Breast epithelium (tissue), 3 donors: ENCODE measurements around the gene ALDH1A2.

Source experiments
- CTCF ChIP-seq, 3 donors: fragments of 450-650 bp; IDR thresholded peaks; one replicate each; pipeline ENCODE4 v1.5.1; 2016 to 2017; ENCODE audit warnings: antibody characterized with exemption in 3 of 3, mild to moderate bottlenecking in 3 of 3, moderate library complexity in 3 of 3
- POLR2A ChIP-seq: fragments of 450-650 bp; IDR thresholded peaks from one replicate; pipeline ENCODE4 v1.6.1; 2016; ENCODE audit warnings: antibody characterized with exemption, mild to moderate bottlenecking, moderate library complexity

GRCh38 chr15:58109419-58109818, 43.9 kb upstream of the ALDH1A2 start:
- no peak for TF ChIP-seq POLR2A
- TF ChIP-seq CTCF (IDR thresholded peaks at IDR 0.05) = no peak
